HG02623 (cell line): Measurements from ENCODE around the gene C20orf173.
"Not testable (repeated sequence)": the region's sequence is repeated elsewhere in the genome, so short reads cannot be mapped to it uniquely, and the experiment has no call there.

Experiments used
- ATAC-seq: cut with Tn5 transposase; IDR thresholded peaks from one replicate; pipeline ENCODE4 v1.9.1; 2021; ENCODE audit warnings: moderate library complexity; ENCODE audit not compliant: unreplicated experiment

The C20orf173 gene

GRCh38 chr20:35547329-35547728 is 17.9 kb upstream of the C20orf173 start:
- no peak for ATAC-seq

GRCh38 chr20:35546127-35546526 is 16.7 kb upstream of the C20orf173 start:
- ATAC-seq: no peak

- ATAC-seq: not testable (repeated sequence)
Observed at GRCh38 chr20:35544941-35545340, 15.5 kb upstream of the C20orf173 start.

- ATAC-seq: no peak
Observed at GRCh38 chr20:35544436-35544835, 15.0 kb upstream of the C20orf173 start.

- no peak for ATAC-seq
Observed at GRCh38 chr20:35542990-35543389, 13.5 kb upstream of the C20orf173 start.

GRCh38 chr20:35541783-35542662 is 12.6 kb upstream of the C20orf173 start, which contains the start of gene ERGIC3:
Gene ERGIC3 (plus strand): TSS chr20:35542078. CDS start chr20:35542098, 20 bp downstream.
- peak; percentile 96 for ATAC-seq

GRCh38 chr20:35541118-35541782 is 11.8 kb upstream of the C20orf173 start:
- no peak for ATAC-seq

- ATAC-seq: no peak
Observed at GRCh38 chr20:35539756-35540212, 10.3 kb upstream of the C20orf173 start.

- ATAC-seq: no peak
Observed at GRCh38 chr20:35527122-35527769, 2.2 kb downstream of the C20orf173 start.

- ATAC-seq: no peak
Observed at GRCh38 chr20:35525639-35526038, 3.8 kb downstream of the C20orf173 start.

GRCh38 chr20:35523298-35523888 is 6.1 kb downstream of the C20orf173 start:
- no peak for ATAC-seq

- ATAC-seq: no peak
Observed at GRCh38 chr20:35518955-35519354, 10.5 kb downstream of the C20orf173 start.

GRCh38 chr20:35517767-35518166 is 11.7 kb downstream of the C20orf173 start:
- not testable (repeated sequence) for ATAC-seq

- no peak for ATAC-seq
Observed at GRCh38 chr20:35517125-35517524, 12.3 kb downstream of the C20orf173 start.

- no peak for ATAC-seq
Observed at GRCh38 chr20:35515949-35516645, 13.4 kb downstream of the C20orf173 start.

GRCh38 chr20:35515341-35515740 is 14.1 kb downstream of the C20orf173 start:
- ATAC-seq: no peak

- ATAC-seq: no peak
Observed at GRCh38 chr20:35514371-35514932, 15.0 kb downstream of the C20orf173 start.

GRCh38 chr20:35511814-35512420 is 17.5 kb downstream of the C20orf173 start:
- ATAC-seq: no peak

GRCh38 chr20:35510951-35511735 is 18.3 kb downstream of the C20orf173 start:
- no peak for ATAC-seq
